SK-N-SH treated with all-trans-retinoic acid at 6 μM for 48 hours (cell line): ENCODE data around the gene PRR12.

Experiments used
- BACH2 ChIP-seq: fragments of 250-450 bp; sonication (Bioruptor Pico); IDR thresholded peaks from 2 replicates; pipeline ENCODE4 v1.9.0; 2021; ENCODE audit warnings: mild to moderate bottlenecking, borderline replicate concordance
- CREB5 ChIP-seq: fragments of 250-450 bp; sonication (Bioruptor Pico); IDR thresholded peaks from 2 replicates; pipeline ENCODE4 v1.5.1; 2020; ENCODE audit warnings: low read depth, mild to moderate bottlenecking, moderate library complexity
- ESRRG ChIP-seq: fragments of 250-450 bp; sonication (Bioruptor Pico); IDR thresholded peaks from 2 replicates; pipeline ENCODE4 v1.6.1; 2021; ENCODE audit warnings: mild to moderate bottlenecking
- GLIS3 ChIP-seq: fragments of 250-450 bp; sonication (Bioruptor Pico); IDR thresholded peaks from 2 replicates; pipeline ENCODE4 v1.5.0; 2020; ENCODE audit warnings: mild to moderate bottlenecking, moderate library complexity
- ISL1 ChIP-seq: fragments of 250-450 bp; sonication (Bioruptor Pico); IDR thresholded peaks from 2 replicates; pipeline ENCODE4 v2.1.2; 2022; ENCODE audit warnings: mild to moderate bottlenecking, moderate library complexity
- OSR1 ChIP-seq: fragments of 250-450 bp; sonication (Bioruptor Pico); IDR thresholded peaks from 2 replicates; pipeline ENCODE4 v1.8.0; 2022; ENCODE audit warnings: moderate library complexity, mild to moderate bottlenecking, inconsistent platforms
- PATZ1 ChIP-seq: fragments of 250-450 bp; sonication (Bioruptor Pico); IDR thresholded peaks from 2 replicates; pipeline ENCODE4 v1.8.0; 2020; ENCODE audit warnings: mild to moderate bottlenecking, moderate library complexity, borderline replicate concordance
- POU6F1 ChIP-seq: fragments of 250-450 bp; sonication (Bioruptor Pico); IDR thresholded peaks from 2 replicates; pipeline ENCODE4 v1.8.0; 2021; ENCODE audit warnings: low read depth, mild to moderate bottlenecking, moderate library complexity, borderline replicate concordance
- RARB ChIP-seq: fragments of 250-450 bp; sonication (Bioruptor Pico); IDR thresholded peaks from 2 replicates; pipeline ENCODE4 v1.8.0; 2021; ENCODE audit warnings: mild to moderate bottlenecking, moderate library complexity
- TCF4 ChIP-seq: fragments of 250-450 bp; sonication (Bioruptor Pico); IDR thresholded peaks from 2 replicates; pipeline ENCODE4 v1.8.0; 2021; ENCODE audit warnings: mild to moderate bottlenecking, moderate library complexity, borderline replicate concordance
- TOX ChIP-seq: fragments of 250-450 bp; sonication (Bioruptor Pico); IDR thresholded peaks from 2 replicates; pipeline ENCODE4 v1.8.0; 2021; ENCODE audit warnings: mild to moderate bottlenecking, moderate library complexity, borderline replicate concordance
- ZFP30 ChIP-seq: fragments of 450-650 bp; formaldehyde crosslinking; IDR thresholded peaks from 2 replicates; pipeline ENCODE4 v1.5.0; 2022; ENCODE audit warnings: mild to moderate bottlenecking, moderate library complexity
- ZNF565 ChIP-seq: fragments of 450-650 bp; formaldehyde crosslinking; conservative IDR thresholded peaks from 2 replicates; pipeline ENCODE4 v1.5.0; 2020; ENCODE audit warnings: low read depth, mild to moderate bottlenecking, moderate library complexity
- ZNF70 ChIP-seq: fragments of 450-650 bp; formaldehyde crosslinking; IDR thresholded peaks from 2 replicates; pipeline ENCODE4 v1.5.0; 2020; ENCODE audit warnings: mild to moderate bottlenecking, moderate library complexity

GRCh38 chr19:49664171-49665035 lies 73.4 kb downstream of the PRR12 start:
- TF ChIP-seq ZFP30 (CRISPR knock-in tag) (no peak), PATZ1 (CRISPR knock-in tag) (no peak), POU6F1 (no peak), GLIS3 (CRISPR knock-in tag) (no peak), TCF4 (CRISPR knock-in tag) (no peak), ZNF70 (CRISPR knock-in tag) (no peak), ESRRG (peak; percentile 55; the same call in 1 of the 2 replicates), ZNF565 (no peak), ISL1 (no peak), CREB5 (no peak), BACH2 (CRISPR knock-in tag) (no peak), OSR1 (no peak), TOX (CRISPR knock-in tag) (no peak), RARB (CRISPR knock-in tag) (no peak)
